NCI-H446 treated with DMSO at 0.1 percent for 48 hours (cell line): Measurements from ENCODE around the gene LMBRD1.

Source experiments
- DNase-seq: peaks from one replicate; lab custom pipeline; 2025; lab: John Stamatoyannopoulos, UW

LMBRD1 gene

DNA sequence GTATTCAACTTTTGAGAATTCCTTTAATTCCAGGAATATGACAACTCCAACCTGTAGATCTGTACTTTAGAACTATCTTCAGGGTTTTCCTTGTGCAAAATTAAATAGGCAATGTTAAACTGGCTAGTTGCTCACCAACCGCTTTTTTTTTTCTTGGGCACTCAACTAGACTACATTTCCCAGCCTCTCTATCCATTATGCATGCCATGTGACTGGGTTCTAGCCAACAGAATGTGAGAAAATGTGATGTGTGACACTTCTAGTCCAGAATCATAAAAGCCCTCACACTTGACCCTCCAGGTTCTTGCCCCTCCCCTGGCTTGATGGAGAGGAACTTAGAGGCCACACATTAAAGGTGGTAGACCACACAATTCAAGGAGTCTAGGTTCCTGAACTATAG, 166.0 kb downstream of the LMBRD1 start:
- DNase-seq: no peak

GRCh38 chr6:69627625-69628024, 169.2 kb downstream of the LMBRD1 start:
- no peak for DNase-seq

DNA sequence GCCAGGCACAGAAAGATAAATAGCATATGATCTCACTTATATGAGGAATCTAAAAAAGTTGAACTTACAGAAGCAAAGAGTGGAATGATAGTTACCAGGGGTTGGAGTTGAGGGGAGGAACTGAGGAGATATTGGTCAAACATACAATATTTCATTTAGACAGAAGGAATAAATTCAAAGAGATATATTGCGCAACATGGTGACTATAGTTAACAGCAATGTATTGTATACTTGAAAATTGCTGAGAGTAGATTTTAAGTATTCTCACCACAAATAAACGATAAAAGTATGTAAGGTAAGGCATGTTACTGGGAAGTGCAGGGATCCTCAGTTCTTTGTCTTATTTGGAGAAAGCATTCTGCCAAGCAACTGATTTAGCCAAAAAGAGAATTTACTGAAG, 171.9 kb downstream of the LMBRD1 start:
- DNase-seq: no peak
